Small intestine (tissue), 7 donors: Measurements from ENCODE around the gene PHEX. TPM values are rescaled to one million over a fixed set of nuclear protein-coding genes. Genes with fewer than 3 reads are reported as not detected.
A peak's percentile ranks its signal among the peaks of the same experiment; 100 is the strongest.

Experiments used
- DNase-seq, 2 donors: peaks; one replicate each; pipeline versions ENCODE4 v3.0.0 to v3.0.0-alpha.2; 2013
- FAIRE-seq: peaks from 2 replicates; lab custom pipeline; 2012; peaks lifted over from hg19 to GRCh38; lab: Jason Lieb, UNC
- H3K27ac ChIP-seq, 3 donors: one replicate each; pipeline ENCODE4 v1.5.1; 2013; ENCODE audit warnings: low read length in 2 of 3, mild to moderate bottlenecking in 2 of 3, control low read depth in 1 of 3, inconsistent platforms in 1 of 3, low read depth in 1 of 3, moderate library complexity in 1 of 3
- H3K27me3 ChIP-seq, 3 donors: one replicate each; pipeline ENCODE4 v1.6.1; 2013; ENCODE audit warnings: low read length in 3 of 3, inconsistent platforms in 1 of 3; ENCODE audit not compliant: control insufficient read depth in 3 of 3, insufficient read depth in 3 of 3
- H3K36me3 ChIP-seq, 3 donors: one replicate each; pipeline ENCODE4 v1.6.1; 2013; ENCODE audit warnings: low read length in 3 of 3, inconsistent platforms in 1 of 3, low read depth in 1 of 3, mild to moderate bottlenecking in 1 of 3, moderate library complexity in 1 of 3; ENCODE audit not compliant: control insufficient read depth in 3 of 3, insufficient read depth in 2 of 3
- H3K4me1 ChIP-seq, 3 donors: one replicate each; pipeline ENCODE4 v1.6.1; 2013; ENCODE audit warnings: low read length in 2 of 3, inconsistent platforms in 1 of 3, low read depth in 1 of 3, mild to moderate bottlenecking in 1 of 3, moderate library complexity in 1 of 3; ENCODE audit not compliant: control insufficient read depth in 3 of 3, insufficient read depth in 2 of 3
- H3K4me3 ChIP-seq, 3 donors: one replicate each; pipeline ENCODE4 v1.5.1; 2013; ENCODE audit warnings: low read length in 3 of 3, control low read depth in 1 of 3, inconsistent platforms in 1 of 3, low read depth in 1 of 3, mild to moderate bottlenecking in 1 of 3, moderate library complexity in 1 of 3
- H3K9me3 ChIP-seq, 2 donors: one replicate each; pipeline ENCODE4 v1.6.1; 2013; ENCODE audit warnings: low read depth in 1 of 2, low read length in 1 of 2; ENCODE audit not compliant: control insufficient read depth in 2 of 2, insufficient read depth in 1 of 2
- WGBS, 3 donors: extraction: QIAGEN DNeasy Blood & Tissue Kit; methylation state at CpG; one replicate each; pipeline ENCODE4 v1.1.7; 2013; 5-methylcytosine and 5-hydroxymethylcytosine counted together
- polyA plus RNA-seq, 4 donors: library from polyadenylated mRNA; stranded (reverse) in 3 of 4; unstranded in 1 of 4; fragments of 200-250 nt in 3 of 4; fragments of 120-200 nt in 1 of 4; gene quantifications; one replicate each; pipeline versions ENCODE4 v1.2.1 to v1.2.3, GENCODE V29; 2013
- donor health status: healthy with polysubstance abuse.
- donor health status: control.
- donor health status: control.
- donor health status: Bipolar disorder and iron deficiency.
- donor health status: healthy.

PHEX gene
- polyA plus RNA-seq, 4 donors: 0.31 to 0.67 (median 0.47) TPM

GRCh38 chrX:22126327-22126726 is 94.2 kb downstream of the PHEX start:
- Histone ChIP-seq H3K27me3 (no peaks in the 10 kb centered on the region), H3K27ac (no peak overlapping the region), H3K36me3 (no peaks in the 10 kb centered on the region), H3K4me1 (no peaks in the 10 kb centered on the region), H3K4me3 (no peak overlapping the region), H3K9me3 (no peaks in the 10 kb centered on the region)
- no peak for DNase-seq
- FAIRE-seq: no peak
- WGBS, 3 donors: 55 to 83% (median 77%) methylated on average over 1 of the region's 1 CpG

GRCh38 chrX:22128961-22129360 is 96.8 kb downstream of the PHEX start:
- H3K36me3 ChIP-seq: no peaks in the 10 kb centered on the region

GRCh38 chrX:22134681-22135080 is 102.6 kb downstream of the PHEX start:
- no peak overlapping the region for H3K4me3 ChIP-seq
- no peaks in the 10 kb centered on the region for H3K27me3 ChIP-seq
- FAIRE-seq: no peak
- WGBS, 3 donors: 27 to 46% (median 44%) methylated on average over 4 of the region's 4 CpGs
- H3K36me3 ChIP-seq: no peaks in the 10 kb centered on the region
- H3K9me3 ChIP-seq: no peaks in the 10 kb centered on the region
- H3K27ac ChIP-seq: no peak overlapping the region
- DNase-seq: no peak
- H3K4me1 ChIP-seq: no peaks in the 10 kb centered on the region

More at GRCh38 chrX:22128961-22129360, 96.8 kb downstream of the PHEX start:
- no peak overlapping the region for H3K4me3 ChIP-seq
- no peak overlapping the region for H3K27ac ChIP-seq
- DNase-seq (no peak), FAIRE-seq (no peak)
- WGBS, 3 donors: 71 to 86% (median 75%) methylated on average over 4 of the region's 4 CpGs
- no peaks in the 10 kb centered on the region for H3K27me3 ChIP-seq
- H3K9me3 ChIP-seq: no peaks in the 10 kb centered on the region
- H3K4me1 ChIP-seq: no peaks in the 10 kb centered on the region

- DNase-seq: no peak
- no peak overlapping the region for H3K27ac ChIP-seq
- FAIRE-seq: no peak
- H3K4me3 ChIP-seq: no peak overlapping the region
- no peaks in the 10 kb centered on the region for H3K27me3 ChIP-seq
- H3K9me3 ChIP-seq: no peaks in the 10 kb centered on the region
- WGBS, 3 donors: 66 to 74% (median 67%) methylated on average over 4 of the region's 4 CpGs
- no peaks in the 10 kb centered on the region for H3K4me1 ChIP-seq
- no peaks in the 10 kb centered on the region for H3K36me3 ChIP-seq
Observed at GRCh38 chrX:22135171-22135711, 103.1 kb downstream of the PHEX start.

GRCh38 chrX:22135994-22136684 is 104.0 kb downstream of the PHEX start:
- Histone ChIP-seq H3K4me1 (no peaks in the 10 kb centered on the region), H3K27me3 (no peaks in the 10 kb centered on the region), H3K27ac (no peak overlapping the region), H3K4me3 (no peak overlapping the region), H3K9me3 (no peaks in the 10 kb centered on the region), H3K36me3 (no peaks in the 10 kb centered on the region)
- peak; percentile 38 to 50 for DNase-seq
- 15 to 24% (median 22%) methylated on average over 11 of the region's 11 CpGs for WGBS, 3 donors
- no peak for FAIRE-seq

GRCh38 chrX:22136711-22137110 is 104.6 kb downstream of the PHEX start:
- Histone ChIP-seq H3K36me3 (no peaks in the 10 kb centered on the region), H3K27me3 (no peaks in the 10 kb centered on the region), H3K4me3 (no peak overlapping the region), H3K9me3 (no peaks in the 10 kb centered on the region), H3K4me1 (no peaks in the 10 kb centered on the region), H3K27ac (no peak overlapping the region)
- no peak for FAIRE-seq
- WGBS, 3 donors: 66 to 78% (median 72%) methylated on average over 5 of the region's 5 CpGs
- no peak for DNase-seq

GRCh38 chrX:22139822-22140221 is 107.7 kb downstream of the PHEX start:
- H3K27ac ChIP-seq: no peak overlapping the region
- no peak for DNase-seq
- 94 to 100% (median 97%) methylated on average over 1 of the region's 1 CpG for WGBS, 3 donors
- H3K36me3 ChIP-seq: no peaks in the 10 kb centered on the region
- H3K4me3 ChIP-seq: no peak overlapping the region
- no peak for FAIRE-seq
- H3K9me3 ChIP-seq: no peaks in the 10 kb centered on the region
- peaks cover 0 to under 1% (median 0%) of the 10 kb centered on the region in 3 donors for H3K27me3 ChIP-seq
- no peaks in the 10 kb centered on the region for H3K4me1 ChIP-seq

GRCh38 chrX:22141047-22141730 is 109.1 kb downstream of the PHEX start:
- no peak overlapping the region for H3K27ac ChIP-seq
- no peak overlapping the region for H3K4me3 ChIP-seq
- WGBS, 3 donors: 77 to 81% (median 80%) methylated on average over 4 of the region's 4 CpGs
- H3K27me3 ChIP-seq: peaks cover 0 to 2% (median 0%) of the 10 kb centered on the region in 3 donors
- no peaks in the 10 kb centered on the region for H3K4me1 ChIP-seq
- no peaks in the 10 kb centered on the region for H3K9me3 ChIP-seq
- DNase-seq (peak in 1 of 2 donors; percentile 51), FAIRE-seq (no peak)
- H3K36me3 ChIP-seq: no peaks in the 10 kb centered on the region
